CD4-positive, alpha-beta T cell treated with Interleukin-2 at 100 ng/mL for 4 hours (primary cell): ENCODE data around the gene PARK7.

Experiments
- DNase-seq: peaks from one replicate; pipeline ENCODE4 v3.0.0-alpha.2; 2020; ENCODE audit warnings: low spot score

PARK7 gene

GRCh38 chr1:7984811-7985210 lies 23.3 kb downstream of the PARK7 start:
- no peak for DNase-seq

- DNase-seq: no peak
Measured at GRCh38 chr1:7985851-7986612, 24.5 kb downstream of the PARK7 start.

- no peak for DNase-seq
Measured at GRCh38 chr1:7987528-7987927, 26.0 kb downstream of the PARK7 start.

GRCh38 chr1:7988576-7988975 lies 27.1 kb downstream of the PARK7 start:
- DNase-seq: no peak

GRCh38 chr1:7989762-7990428 lies 28.4 kb downstream of the PARK7 start:
- no peak for DNase-seq

DNA sequence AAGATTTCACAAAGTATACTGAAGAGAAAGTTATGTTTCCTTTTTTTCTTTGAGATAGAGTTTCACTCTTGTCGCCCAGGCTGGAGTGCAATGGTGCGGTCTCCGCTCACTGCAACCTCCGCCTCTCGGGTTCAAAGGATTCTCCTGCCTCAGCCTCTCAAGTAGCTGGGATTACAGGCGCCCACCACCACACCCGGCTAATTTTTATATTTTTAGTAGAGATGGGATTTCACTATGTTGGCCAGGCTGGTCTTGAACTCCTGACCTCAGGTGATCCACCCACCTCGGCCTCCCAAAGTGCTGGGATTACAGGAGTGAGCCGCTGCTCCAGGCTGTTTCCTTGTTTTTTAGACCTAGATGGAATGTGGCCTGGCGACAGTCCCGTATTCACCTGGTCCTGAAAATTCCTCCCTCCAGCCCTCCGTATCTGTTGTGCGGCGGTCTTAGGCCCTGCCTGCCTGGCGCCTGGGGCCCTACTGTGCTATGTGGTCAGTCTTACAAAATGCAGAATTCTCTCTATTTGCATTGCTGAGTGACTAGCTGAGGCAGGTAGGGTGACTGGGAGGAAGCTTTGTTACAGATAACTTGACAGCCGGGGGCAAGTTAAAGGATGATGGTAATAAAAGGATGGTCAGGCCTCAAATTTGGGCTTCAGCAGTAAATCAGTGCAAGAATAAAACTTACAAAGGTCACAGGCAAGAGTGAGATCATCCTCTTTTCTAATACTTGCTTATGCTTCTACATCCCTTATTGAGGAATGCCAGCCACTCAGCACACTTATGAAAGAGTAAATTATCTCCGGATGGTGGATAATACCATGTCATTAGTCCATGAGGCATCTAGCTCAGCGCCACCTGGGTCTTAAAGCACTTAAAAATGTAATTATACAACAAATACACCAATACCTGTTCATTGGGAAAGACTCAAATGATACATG lies 30.3 kb downstream of the PARK7 start:
- DNase-seq: no peak

GRCh38 chr1:7992885-7993284 lies 31.4 kb downstream of the PARK7 start:
- no peak for DNase-seq

- no peak for DNase-seq
Measured at GRCh38 chr1:7993593-7994479, 32.3 kb downstream of the PARK7 start.

DNA sequence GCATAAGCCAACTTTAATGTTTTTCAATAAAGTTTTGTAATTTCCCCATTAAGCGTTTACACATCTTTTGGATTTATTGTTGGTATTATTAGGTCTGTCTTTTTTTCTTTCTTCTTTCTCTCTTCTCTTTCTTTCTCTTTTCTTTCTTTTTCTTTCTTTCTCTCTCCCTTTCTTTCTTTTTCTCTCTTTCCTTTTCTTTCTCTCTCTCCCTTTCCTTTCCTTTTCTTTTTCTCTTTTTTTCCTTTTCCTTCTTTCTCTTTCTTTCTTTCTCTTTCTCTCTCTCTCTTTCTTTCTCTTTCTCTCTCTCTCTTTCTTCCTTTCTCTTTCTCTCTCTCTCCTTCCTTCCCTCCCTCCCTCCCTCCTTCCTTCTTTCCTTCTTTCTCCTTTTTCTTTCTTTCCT lies 33.3 kb downstream of the PARK7 start:
- no peak for DNase-seq

GRCh38 chr1:7995437-7995836 lies 33.9 kb downstream of the PARK7 start:
- DNase-seq: no peak

DNA sequence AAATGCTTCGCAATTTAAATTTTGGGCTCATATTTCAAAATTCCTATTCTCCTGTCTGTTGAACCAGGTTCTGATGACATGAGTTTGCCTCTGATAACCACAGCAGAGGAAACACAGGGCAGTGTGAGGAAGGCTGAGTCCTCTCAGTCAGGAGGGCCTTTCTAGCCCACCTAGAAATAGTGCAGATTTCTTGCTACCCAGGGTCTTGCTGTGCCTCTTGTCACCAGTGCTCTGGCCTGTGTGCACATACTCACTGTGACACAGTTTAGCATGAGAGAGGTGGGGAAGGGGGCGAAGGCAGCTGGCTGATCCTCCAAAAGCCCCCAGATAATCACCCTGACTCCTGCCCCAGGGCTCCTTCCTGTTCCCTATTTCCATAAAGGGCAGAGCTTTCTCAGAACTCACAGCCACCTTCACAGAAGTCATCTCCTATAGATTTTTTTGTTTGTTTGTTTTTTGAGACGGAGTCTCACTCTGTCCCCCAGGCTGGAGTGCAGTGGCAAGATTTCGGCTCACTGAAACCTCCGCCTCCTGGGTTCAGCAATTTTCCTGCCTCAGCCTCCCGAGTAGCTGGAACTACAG lies 40.9 kb downstream of the PARK7 start:
- no peak for DNase-seq

GRCh38 chr1:8002921-8003320 lies 41.4 kb downstream of the PARK7 start:
- DNase-seq: no peak

DNA sequence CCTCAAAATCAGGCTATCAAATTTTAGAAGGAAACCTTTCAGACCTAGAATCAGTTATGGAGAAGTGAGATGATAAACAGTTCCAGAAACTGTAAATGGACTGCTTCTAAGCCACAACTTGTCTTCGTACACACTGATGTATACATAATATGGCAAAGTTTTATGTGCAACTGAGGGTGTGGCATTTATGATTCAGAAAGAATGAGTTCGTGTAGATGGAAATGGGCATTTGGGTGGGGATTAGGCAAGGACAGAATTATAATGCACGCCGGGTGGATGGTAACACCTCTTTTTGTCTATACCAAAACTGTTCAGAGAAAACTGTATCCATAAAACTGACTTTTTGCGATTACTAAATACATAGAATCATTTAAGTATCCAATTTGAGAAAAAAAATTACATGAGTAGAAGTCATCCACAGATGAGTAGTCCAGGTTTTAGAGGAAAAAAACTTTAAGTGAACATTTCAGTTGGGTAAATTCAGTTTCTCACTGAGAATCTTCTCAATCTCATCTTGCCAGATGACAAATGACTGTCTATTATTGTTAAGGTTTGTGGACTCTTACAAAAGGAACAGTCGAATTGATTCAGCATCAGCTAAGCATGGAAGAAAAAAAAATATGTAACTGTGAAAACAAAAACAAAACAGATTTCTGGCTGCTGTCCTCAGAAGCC lies 42.1 kb downstream of the PARK7 start:
- DNase-seq: no peak

- DNase-seq: no peak
Measured at GRCh38 chr1:8004113-8004802, 42.7 kb downstream of the PARK7 start.

GRCh38 chr1:8004803-8005573 lies 43.5 kb downstream of the PARK7 start:
- no peak for DNase-seq

DNA sequence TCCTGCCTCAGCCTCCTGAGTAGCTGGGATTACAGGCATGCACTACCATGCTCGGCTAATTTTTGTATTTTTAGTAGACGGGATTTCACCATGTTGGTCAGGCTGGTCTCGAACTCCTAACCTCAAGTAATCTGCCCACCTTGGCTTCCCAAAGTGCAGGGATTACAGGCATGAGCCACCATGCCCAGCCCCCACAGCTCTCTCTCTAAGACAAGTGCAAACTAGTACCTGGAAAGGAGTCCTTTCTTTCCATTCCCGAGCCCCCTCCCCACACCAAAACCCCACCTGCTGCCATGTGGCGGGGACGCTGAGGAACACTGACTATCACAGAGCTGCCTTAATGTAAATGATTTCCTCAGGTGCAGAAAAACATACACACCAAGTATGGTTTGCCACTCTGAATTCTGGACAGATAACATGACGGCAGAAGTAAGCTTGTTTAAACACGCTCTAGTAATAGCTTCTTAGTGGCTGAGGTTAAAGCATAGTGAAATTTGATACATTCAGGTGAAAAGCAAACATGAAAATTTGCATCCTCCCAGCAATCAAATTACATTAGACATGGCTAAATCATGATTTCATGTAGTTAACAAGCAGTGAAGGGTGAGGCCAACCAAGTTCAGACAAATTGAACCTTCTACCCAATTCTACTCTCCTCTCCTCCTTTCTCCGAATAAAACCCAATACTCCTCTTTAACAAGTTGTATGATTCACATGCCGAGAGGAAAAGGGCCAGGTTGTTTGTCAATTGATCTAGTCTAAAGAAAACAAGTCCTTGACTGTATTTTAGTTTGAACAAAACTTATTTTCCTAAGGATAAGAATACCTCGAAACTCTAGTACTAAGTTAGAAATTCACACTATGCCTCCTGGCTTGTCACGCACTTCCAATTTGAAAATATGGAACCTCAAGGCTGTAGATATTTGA lies 44.8 kb downstream of the PARK7 start:
- no peak for DNase-seq

GRCh38 chr1:8009043-8010002 lies 47.8 kb downstream of the PARK7 start:
- DNase-seq: no peak
